GM12878 (cell line): ENCODE data around the gene ALG8. TPM values are rescaled to one million over a fixed set of nuclear protein-coding genes. Genes with fewer than 3 reads are reported as not detected.

Experiments used
- ATAC-seq: fragments of 200-7000 bp; cut with Tn5 transposase; 3 replicates; pipeline ENCODE4 v1.9.1; 2020; ENCODE audit warnings: mild to moderate bottlenecking, moderate library complexity
- BruUV-seq: library from RNA; stranded (reverse); fragments of 400-500 nt; replicated peaks from 2 replicates; lab custom pipeline; 2021; lab: Mats Ljungman, UMichigan
- CTCF ChIA-PET: fragments of 300-600 bp; sonication (Branson Sonifier 250); formaldehyde crosslinking; extraction: SDS; loops from one replicate; lab custom pipeline; 2021; ENCODE audit warnings: inconsistent platforms; lab: Yijun Ruan, JAX
- POLR2A ChIA-PET: fragments of 350-600 bp; formaldehyde crosslinking; extraction: SDS; loops from one replicate; lab custom pipeline; 2021; ENCODE audit warnings: inconsistent platforms; lab: Charles Lee
- RAD21 ChIA-PET: fragments of 300-600 bp; sonication (Branson Sonifier 250); formaldehyde crosslinking; loops from one replicate; lab custom pipeline; 2023; ENCODE audit warnings: antibody characterized with exemption; ENCODE audit not compliant: unreplicated experiment; lab: Charles Lee
- SMC1A ChIA-PET: fragments of 300-600 bp; sonication (Branson Sonifier 250); formaldehyde crosslinking; loops from one replicate; lab custom pipeline; 2023; ENCODE audit not compliant: unreplicated experiment, uncharacterized antibody; lab: Charles Lee
- DNase-seq: peaks from one replicate; pipeline ENCODE4 v3.0.0-alpha.2; 2011; ENCODE audit warnings: low read depth, low spot score
- FAIRE-seq: peaks from 3 replicates; lab custom pipeline; 2011; peaks lifted over from hg19 to GRCh38; lab: Jason Lieb, UNC
- H2AFZ ChIP-seq: 2 replicates; pipeline ENCODE4 v1.6.0; 2011; ENCODE audit warnings: low read depth, low read length, control low read depth; ENCODE audit not compliant: control insufficient read depth
- H3K27ac ChIP-seq: 2 replicates; pipeline ENCODE4 v1.5.1; 2011; ENCODE audit warnings: control low read depth; ENCODE audit not compliant: control insufficient read depth, insufficient read depth
- H3K27me3 ChIP-seq, 2 experiments: replicated peaks in 1 of 2; 2 replicates each; pipeline versions ENCODE4 v1.6.0 to v1.6.1; 2011; ENCODE audit warnings: low read length in 1 of 2; ENCODE audit not compliant: control insufficient read depth in 2 of 2, insufficient read depth in 2 of 2
- H3K36me3 ChIP-seq, 2 experiments: 2 replicates each; pipeline ENCODE4 v1.5.1; 2011; ENCODE audit warnings: low read length in 1 of 2; ENCODE audit not compliant: control insufficient read depth in 2 of 2, insufficient read depth in 2 of 2
- H3K4me1 ChIP-seq: 2 replicates; pipeline ENCODE4 v1.6.1; 2011; ENCODE audit warnings: mild to moderate bottlenecking, low read length, moderate library complexity, mixed read lengths; ENCODE audit not compliant: control insufficient read depth, insufficient read depth
- H3K4me2 ChIP-seq: 2 replicates; pipeline ENCODE4 v1.6.0; 2011; ENCODE audit warnings: control low read depth; ENCODE audit not compliant: control insufficient read depth, insufficient read depth
- H3K4me3 ChIP-seq: fragments of 200-600 bp; sonication (generic); 2 replicates; pipeline ENCODE4 v1.5.1; 2016
- H3K79me2 ChIP-seq: 2 replicates; pipeline ENCODE4 v1.6.0; 2011; ENCODE audit warnings: low read length; ENCODE audit not compliant: control insufficient read depth, insufficient read depth
- H3K9ac ChIP-seq: 2 replicates; pipeline ENCODE4 v1.8.0; 2011; ENCODE audit warnings: low read length, control low read depth, mixed read lengths; ENCODE audit not compliant: control insufficient read depth, insufficient read depth
- H3K9me3 ChIP-seq: replicated peaks from 3 replicates; pipeline ENCODE4 v1.5.1; 2011; ENCODE audit warnings: mild to moderate bottlenecking, low read length; ENCODE audit not compliant: control insufficient read depth, insufficient read depth
- H4K20me1 ChIP-seq: 2 replicates; pipeline ENCODE4 v1.6.0; 2011; ENCODE audit not compliant: control insufficient read depth, insufficient read depth
- EED ChIP-seq: sonication (generic); IDR thresholded peaks from 2 replicates; pipeline ENCODE4 v1.6.1; 2016; ENCODE audit warnings: antibody characterized with exemption, low read depth
- MYC ChIP-seq: IDR thresholded peaks from 2 replicates; pipeline ENCODE4 v1.6.1; 2011; ENCODE audit warnings: mild to moderate bottlenecking, low read length, moderate library complexity, inconsistent platforms; ENCODE audit not compliant: insufficient read depth, insufficient replicate concordance, insufficient read length, severe bottlenecking
- NR2F1 ChIP-seq: fragments of 450-650 bp; conservative IDR thresholded peaks from 2 replicates; pipeline ENCODE4 v1.6.1; 2017; ENCODE audit warnings: mild to moderate bottlenecking
- SKIL ChIP-seq: fragments of 450-650 bp; IDR thresholded peaks from 2 replicates; pipeline ENCODE4 v1.6.1; 2017; ENCODE audit warnings: mild to moderate bottlenecking, low read depth, inconsistent platforms; ENCODE audit not compliant: poor library complexity, severe bottlenecking
- SREBF2 ChIP-seq: IDR thresholded peaks from 2 replicates; pipeline ENCODE4 v1.6.1; 2012; ENCODE audit warnings: mild to moderate bottlenecking, low read length
- WGBS: methylation state at CpG from one replicate; pipeline ENCODE4 v1.1.6; 2016; ENCODE audit warnings: low lambda C conversion rate; ENCODE audit not compliant: insufficient replicate concordance, insufficient coverage; ENCODE audit errors: missing lambda C conversion rate; 5-methylcytosine and 5-hydroxymethylcytosine counted together
- in situ Hi-C: fragments of 300-500 bp; cut with MboI; formaldehyde crosslinking; loops from 9 replicates; pipeline ENCODE4 v1.14.3; 2018; ENCODE audit warnings: mixed read lengths
- intact Hi-C: fragments of 100-400 bp; cut with micrococcal nuclease; formaldehyde crosslinking; loops from one replicate; pipeline ENCODE4 v1.14.2; 2022; ENCODE audit not compliant: unreplicated experiment
- polyA plus RNA-seq, 11 experiments: library from polyadenylated mRNA; depleted of rRNA in 4 of 11; unstranded in 6 of 11; stranded (reverse) in 5 of 11; fragments of >200 nt; fragmentation: Nextera tagmentation in 4 of 11; fragmentation: Illumina TruSeq in 1 of 11; extraction: Ambion mirVana in 4 of 11; extraction: Trizol in 1 of 11; gene quantifications; 1 replicate in 1 of 11; 2 replicates in 10 of 11; pipeline versions ENCODE4 v1.2.1 to v1.2.3, GENCODE V29; 2011 to 2016; ENCODE audit warnings: inconsistent platforms in 2 of 11, missing spikeins in 2 of 11, low read depth in 1 of 11
- total RNA-seq, 4 experiments: library from RNA; depleted of rRNA in 3 of 4; stranded (reverse); fragments of >200 nt in 3 of 4; fragmentation: Illumina TruSeq in 1 of 4; extraction: Trizol in 1 of 4; gene quantifications; 2 replicates each; pipeline versions ENCODE4 v1.2.1 to v1.2.3, GENCODE V29; 2013 to 2021

Gene ALG8
- total and polyA plus RNA-seq, 10 of the 15 experiments (the other 5 are each of a cell fraction or from before 2014, with no cell fraction given) = 45.7 to 105 (median 68.4) TPM

DNA sequence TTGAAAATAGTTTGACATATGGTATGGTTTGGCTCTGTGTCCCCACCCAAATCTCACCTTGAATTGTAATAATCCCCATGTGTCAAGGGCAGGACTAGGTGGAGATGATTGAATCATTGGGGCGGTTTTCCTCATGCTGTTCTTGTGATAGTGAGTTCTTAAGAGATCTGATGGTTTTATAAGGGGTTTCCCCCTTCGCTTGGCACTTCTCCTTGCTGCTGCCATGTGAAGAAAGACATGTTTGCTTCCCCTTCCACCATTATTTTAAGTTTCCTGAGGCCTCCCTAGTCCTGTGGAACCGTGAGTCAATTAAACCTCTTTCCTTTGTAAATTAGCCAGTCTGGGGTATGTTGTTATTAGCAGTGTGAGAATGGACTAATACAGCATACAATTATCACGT is 41.3 kb upstream of the ALG8 start:
- TF ChIP-seq EED (no peak), MYC (no peak), SKIL (no peak), NR2F1 (no peak), SREBF2 (no peak)
- TF ChIP-seq, all 136 proteins: peak for 0
- RAD21 ChIA-PET = no interaction called here
- Histone ChIP-seq H3K79me2 (no peaks in the 10 kb centered on the region), H3K4me3 (no peak overlapping the region), H3K9ac (no peak overlapping the region), H4K20me1 (no peaks in the 10 kb centered on the region), H3K27me3 (no peaks in the 10 kb centered on the region), H3K27ac (no peak overlapping the region), H3K36me3 (no peaks in the 10 kb centered on the region; a peak in 1 of 4 replicates), H3K4me1 (no peaks in the 10 kb centered on the region), H3K4me2 (no peak overlapping the region), H3K9me3 (no peaks in the 10 kb centered on the region), H2AFZ (no peak overlapping the region)
- WGBS = 96% methylated on average over 4 of the region's 4 CpGs
- FAIRE-seq (no peak), ATAC-seq (no peak), DNase-seq (no peak)
- CTCF ChIA-PET = no interaction called here
- SMC1A ChIA-PET = no interaction called here
- in situ Hi-C loops = no loop called here
- intact Hi-C loops = loop anchor here (10.0 kb wide), 1 partner anchor 186 kb away; the partner anchor contains the start of gene INTS4
- POLR2A ChIA-PET = no interaction called here
- BruUV-seq = no TSS peak
